ENCODE measurements around the gene TUBB4A.

- TF ChIP-seq, protein P1, sequence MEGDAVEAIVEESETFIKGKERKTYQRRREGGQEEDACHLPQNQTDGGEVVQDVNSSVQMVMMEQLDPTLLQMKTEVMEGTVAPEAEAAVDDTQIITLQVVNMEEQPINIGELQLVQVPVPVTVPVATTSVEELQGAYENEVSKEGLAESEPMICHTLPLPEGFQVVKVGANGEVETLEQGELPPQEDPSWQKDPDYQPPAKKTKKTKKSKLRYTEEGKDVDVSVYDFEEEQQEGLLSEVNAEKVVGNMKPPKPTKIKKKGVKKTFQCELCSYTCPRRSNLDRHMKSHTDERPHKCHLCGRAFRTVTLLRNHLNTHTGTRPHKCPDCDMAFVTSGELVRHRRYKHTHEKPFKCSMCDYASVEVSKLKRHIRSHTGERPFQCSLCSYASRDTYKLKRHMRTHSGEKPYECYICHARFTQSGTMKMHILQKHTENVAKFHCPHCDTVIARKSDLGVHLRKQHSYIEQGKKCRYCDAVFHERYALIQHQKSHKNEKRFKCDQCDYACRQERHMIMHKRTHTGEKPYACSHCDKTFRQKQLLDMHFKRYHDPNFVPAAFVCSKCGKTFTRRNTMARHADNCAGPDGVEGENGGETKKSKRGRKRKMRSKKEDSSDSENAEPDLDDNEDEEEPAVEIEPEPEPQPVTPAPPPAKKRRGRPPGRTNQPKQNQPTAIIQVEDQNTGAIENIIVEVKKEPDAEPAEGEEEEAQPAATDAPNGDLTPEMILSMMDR (IDR thresholded peaks at IDR 0.05 in 4 of 5, conservative IDR thresholded peaks at IDR 0.05 in 1 of 5), result no peak
- TF ChIP-seq POLR2A (IDR thresholded peaks at IDR 0.05), result no peak
These were observed 20.6 kb upstream of the TUBB4A start for GRCh38 chr19:6522712-6523111.

All from gastrocnemius medialis (tissue), 4 donors.